Forelimb muscle (tissue), 1 donor: ENCODE results near the gene PDRG1. TPM values are rescaled to one million over a fixed set of nuclear protein-coding genes. Genes with fewer than 3 reads are reported as not detected.
A peak's percentile ranks its signal among the peaks of the same experiment; 100 is the strongest.

ENCODE experiments used
- DNase-seq: peaks from one replicate; pipeline ENCODE4 v3.0.0-alpha.2; 2013; ENCODE audit warnings: low read depth
- polyA plus RNA-seq: library from polyadenylated mRNA; unstranded; fragments of 120-200 nt; gene quantifications from one replicate; pipeline ENCODE4 v1.2.1, GENCODE V29; 2013; ENCODE audit not compliant: insufficient read length

PDRG1 gene
- 16.8 TPM for polyA plus RNA-seq

GRCh38 chr20:31951530-31952453 is at the start of gene PDRG1:
TSS of gene PDRG1 (minus strand) at chr20:31952046. CDS start at chr20:31951961, 85 bp downstream.
- DNase-seq: peak; percentile 88

DNA sequence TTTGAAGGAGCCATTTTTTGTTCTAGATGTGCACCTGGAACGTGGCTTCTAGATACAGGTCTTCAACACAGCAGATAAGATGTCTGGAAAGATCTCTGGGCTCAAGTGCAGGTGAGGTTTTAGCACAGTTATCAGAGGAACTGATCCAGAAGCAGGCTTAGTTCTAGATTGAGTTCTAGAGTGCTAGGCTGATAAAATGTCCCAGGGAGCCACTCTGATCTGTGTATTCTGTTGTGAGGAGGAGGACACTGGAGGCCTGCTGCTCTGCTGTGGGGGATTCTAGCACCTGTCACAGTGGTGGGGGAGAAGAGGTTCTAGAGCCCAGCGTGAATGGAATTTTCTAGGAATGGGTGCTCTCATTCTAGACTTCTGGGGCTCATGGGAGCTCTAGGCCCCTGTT is 46.4 kb upstream of the PDRG1 start:
- no peak for DNase-seq

DNA sequence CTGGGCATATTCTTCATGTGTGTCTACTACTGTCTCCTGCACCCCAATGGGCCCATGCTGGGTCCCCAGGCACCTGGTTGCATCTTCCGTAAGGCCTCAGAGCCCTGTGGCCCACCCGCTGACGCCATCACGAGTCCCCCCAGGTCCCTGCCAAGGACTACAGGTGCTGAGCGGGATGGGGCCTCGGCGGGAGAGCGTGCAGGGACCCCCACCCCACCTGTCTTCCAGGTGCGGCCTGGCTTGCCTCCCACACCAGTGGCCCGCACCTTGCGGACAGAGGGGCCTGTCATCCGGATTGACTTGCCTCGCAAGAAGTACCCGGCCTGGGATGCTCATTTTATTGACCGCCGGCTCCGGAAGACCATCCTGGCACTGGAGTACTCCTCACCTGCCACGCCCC is 45.1 kb upstream of the PDRG1 start:
- DNase-seq: no peak

DNA sequence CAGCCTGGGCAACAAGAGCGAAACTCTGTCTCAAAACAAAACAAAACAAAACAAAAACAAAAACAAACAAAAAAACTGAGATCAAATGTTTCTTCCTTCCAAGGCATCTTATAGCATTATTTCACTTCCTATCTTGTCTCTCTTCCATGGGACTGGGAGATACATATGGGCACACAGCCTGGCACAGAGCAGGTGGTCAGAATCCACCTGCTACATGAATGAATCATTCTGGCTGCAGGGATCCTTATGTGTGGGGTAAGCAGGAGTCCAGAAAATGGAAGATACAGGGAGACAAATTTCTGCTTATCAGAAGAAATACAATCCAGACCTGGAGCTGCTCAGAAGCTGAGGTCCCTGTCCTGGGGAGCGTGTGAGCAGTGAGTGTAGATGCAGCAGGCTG is 40.2 kb upstream of the PDRG1 start:
- no peak for DNase-seq

DNA sequence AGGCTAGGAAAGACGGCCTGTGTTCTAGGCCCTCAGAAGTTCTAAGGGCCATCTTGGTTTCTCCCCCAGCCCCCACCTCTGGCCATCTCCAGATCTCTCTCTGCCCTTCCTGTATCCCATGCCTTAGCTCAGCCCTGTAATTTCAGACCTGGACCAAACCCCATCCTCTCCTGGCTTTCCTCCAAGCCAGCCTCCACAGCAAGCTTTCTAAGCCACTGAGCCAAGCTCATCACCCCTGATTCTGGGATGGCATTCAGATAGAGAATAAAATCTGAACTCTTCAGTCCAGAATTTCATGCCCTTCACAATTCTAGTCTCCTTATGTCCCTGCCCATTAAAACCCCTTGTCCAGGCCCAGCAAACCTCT is 39.5 kb upstream of the PDRG1 start:
- no peak for DNase-seq

- no peak for DNase-seq
Measured at GRCh38 chr20:31990641-31991338, 38.9 kb upstream of the PDRG1 start.

DNA sequence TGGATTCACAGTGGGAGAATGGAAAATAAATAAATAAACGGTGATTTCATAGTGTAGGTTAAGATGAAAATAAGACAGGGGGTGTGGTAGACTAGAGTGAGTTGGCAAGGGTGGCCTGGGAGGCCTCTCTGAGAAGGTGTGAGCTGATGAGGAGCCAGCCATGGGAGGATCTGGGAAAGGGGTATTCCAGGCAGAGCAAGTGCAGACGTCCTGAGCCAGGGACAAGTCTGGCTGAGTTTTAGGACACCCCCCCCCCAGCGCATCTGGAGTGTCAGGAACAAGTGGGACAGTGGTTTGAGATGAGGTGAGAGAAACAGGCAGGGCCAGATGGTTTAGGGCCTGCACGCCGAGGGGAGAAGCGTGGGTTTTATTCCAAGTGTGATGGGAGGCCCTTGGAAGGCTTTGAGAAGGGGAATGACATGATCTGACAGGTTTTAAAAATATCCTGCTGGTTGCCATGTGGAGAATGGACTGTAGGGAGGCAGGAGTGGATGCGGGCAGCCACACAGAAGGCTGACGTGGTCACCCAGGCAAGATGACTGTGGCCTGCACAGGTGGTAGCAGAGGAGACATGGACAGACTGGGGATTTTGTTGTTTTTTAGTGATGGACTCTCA is 37.3 kb upstream of the PDRG1 start:
- no peak for DNase-seq

DNA sequence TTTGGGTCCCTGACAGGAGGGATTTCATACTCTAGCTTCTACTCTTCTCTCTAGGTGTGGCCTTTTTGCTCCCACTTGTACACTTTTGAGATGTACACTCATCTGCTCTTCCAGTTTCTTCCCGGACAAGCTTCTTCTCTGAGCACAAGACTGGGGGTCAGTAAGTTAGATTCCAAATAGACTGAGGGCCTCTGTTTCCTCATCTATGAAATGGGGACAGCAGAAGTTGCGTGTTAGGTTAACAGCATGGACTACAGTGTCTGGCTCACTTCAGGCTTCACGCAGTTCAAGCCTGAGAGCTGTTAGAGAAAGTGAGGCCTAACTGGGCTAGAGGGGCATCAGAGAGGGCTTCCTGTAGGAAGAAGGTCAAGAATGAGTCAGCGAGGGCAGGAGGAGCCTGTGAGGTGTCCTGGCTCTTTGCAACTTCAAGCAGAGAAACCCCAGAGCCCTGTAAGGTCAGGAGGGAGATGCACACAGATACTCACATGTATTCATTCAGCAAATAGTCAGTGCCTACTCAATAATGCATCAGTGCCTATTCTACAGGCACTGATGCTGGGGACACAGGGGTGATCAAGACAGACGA is 36.7 kb upstream of the PDRG1 start:
- DNase-seq: no peak

GRCh38 chr20:31987744-31988143 is 35.9 kb upstream of the PDRG1 start:
- no peak for DNase-seq

DNA sequence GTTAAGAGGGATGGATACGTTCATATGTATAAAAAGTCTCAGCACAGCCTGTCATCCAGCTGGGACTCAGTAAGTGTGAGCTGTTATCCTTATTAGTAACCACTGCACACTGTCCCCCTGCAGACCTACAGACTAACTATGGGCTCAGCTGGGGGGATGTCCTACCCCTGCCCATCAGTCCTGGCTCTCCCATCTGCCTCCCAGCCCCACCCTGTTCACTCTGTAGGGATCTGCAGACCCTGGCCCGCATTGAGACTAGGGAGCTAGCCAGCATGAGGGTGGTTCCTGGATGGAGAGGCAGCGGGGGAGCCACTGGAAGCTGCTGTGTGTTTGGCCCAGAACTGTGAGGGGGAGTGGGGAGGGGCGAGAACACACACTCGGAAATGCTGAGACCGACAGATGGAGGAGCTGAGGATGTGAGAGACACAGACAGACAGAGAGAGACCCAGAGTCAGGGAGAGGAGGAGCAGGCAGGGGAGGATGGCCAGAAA is 33.2 kb upstream of the PDRG1 start:
- no peak for DNase-seq

DNA sequence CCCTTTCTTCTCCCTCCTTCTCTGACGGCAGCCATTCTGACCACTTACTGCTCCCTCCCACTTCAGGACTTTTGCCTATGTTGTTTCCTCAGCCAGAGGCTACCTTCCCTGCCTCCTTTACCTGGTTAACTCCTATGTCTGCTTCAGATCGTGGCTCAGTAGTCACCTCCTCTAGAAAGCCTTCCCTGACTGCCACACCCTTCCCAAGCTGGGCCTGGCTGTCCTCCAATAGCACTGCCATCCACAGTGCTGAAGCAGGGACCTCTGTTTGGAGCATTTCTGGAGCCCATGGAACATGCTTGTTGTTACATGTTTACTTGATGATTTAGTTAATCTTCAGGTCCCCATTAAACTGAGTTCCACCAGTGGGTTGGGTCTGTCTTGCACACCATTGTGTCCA is 29.9 kb upstream of the PDRG1 start:
- DNase-seq: no peak

GRCh38 chr20:31979713-31980426 is 28.0 kb upstream of the PDRG1 start:
- DNase-seq: no peak

- no peak for DNase-seq
Measured at GRCh38 chr20:31977080-31977479, 25.2 kb upstream of the PDRG1 start.

- no peak for DNase-seq
Measured at GRCh38 chr20:31975874-31976273, 24.0 kb upstream of the PDRG1 start.

DNA sequence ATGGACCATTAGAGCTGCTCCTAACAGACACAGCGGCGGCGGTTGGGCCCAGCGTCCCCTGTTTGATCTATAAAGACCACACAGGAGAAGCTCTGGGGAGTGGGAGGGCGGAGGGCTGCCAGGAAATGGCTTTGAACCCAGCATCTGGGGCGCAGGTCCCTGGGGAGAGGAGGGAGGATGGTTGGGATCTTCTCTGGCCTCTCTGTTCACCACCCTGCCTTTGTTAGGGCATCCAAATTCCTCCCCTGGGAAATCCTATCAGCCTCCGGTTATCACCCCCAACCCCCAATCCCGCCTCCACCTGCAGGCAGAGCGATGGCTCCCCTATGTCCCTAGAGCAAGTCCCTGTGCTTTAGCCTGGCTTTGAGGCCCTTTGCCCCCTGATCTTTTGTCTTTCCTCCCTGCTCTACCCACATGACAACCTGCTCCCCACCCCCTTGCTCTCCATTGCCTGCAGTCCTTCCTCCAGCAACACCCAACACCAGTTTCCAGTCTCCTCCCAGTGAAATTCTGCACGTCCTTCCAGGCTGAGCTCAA is 23.2 kb upstream of the PDRG1 start:
- no peak for DNase-seq

DNA sequence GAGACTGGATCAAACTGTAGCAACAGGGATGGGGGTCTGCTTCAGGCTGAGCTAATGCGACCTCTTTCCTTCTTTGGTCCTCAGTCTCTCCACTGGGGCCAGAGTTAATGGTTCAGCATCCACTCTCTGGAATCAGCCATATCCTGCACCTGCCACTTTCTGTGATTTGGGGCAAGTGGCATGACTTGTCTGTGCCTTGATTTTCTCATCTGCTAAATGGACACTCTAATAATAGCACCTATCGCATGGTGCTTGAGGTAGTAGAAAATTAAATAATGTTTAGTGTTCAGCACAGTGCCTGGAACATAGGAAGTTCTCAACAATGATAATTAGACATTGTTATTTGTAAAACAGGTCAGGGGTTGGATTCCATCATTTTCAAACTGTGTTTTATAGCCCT is 22.4 kb upstream of the PDRG1 start:
- no peak for DNase-seq

- DNase-seq: no peak
Measured at GRCh38 chr20:31972471-31973021, 20.7 kb upstream of the PDRG1 start.

DNA sequence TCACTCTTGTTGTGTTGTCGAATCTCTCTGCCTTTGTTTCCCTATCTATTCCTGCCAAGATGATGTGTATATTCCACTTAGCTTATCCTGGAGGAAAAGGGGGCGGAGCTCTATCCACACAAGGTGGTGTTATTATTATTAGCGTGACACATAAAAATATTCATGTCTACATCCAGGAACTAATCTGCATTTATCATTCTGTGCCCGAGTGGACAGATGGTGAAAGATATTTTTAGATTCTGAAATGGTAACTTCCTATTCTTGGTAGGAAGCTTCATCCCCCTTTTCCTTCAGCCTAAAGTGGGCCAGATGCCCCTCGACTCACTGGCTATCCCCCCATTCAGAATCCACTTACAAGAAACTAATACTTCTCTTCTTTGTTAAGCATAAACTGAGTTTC is 18.1 kb upstream of the PDRG1 start:
- no peak for DNase-seq

- peak; percentile 43 for DNase-seq
Measured at GRCh38 chr20:31968291-31969126, 16.7 kb upstream of the PDRG1 start.

GRCh38 chr20:31967830-31968249 is 16.0 kb upstream of the PDRG1 start, which contains the start of gene XKR7:
TSS of gene XKR7 (plus strand) at chr20:31968151. CDS start at chr20:31968176, 25 bp downstream.
- no peak for DNase-seq
